Psoas muscle (tissue), 8 donors: ENCODE measurements around the gene MRNIP. TPM values are rescaled to one million over a fixed set of nuclear protein-coding genes. Genes with fewer than 3 reads are reported as not detected.

Experiments
- ATAC-seq, 4 donors: fragments of 200-7000 bp; cut with Tn5 transposase; one replicate each; pipeline ENCODE4 v1.9.1; 2020; ENCODE audit warnings: moderate library complexity in 3 of 4, mild to moderate bottlenecking in 2 of 4
- DNase-seq, 2 donors: peaks; one replicate each; pipeline ENCODE4 v3.0.0-alpha.2; 2020
- H3K27ac ChIP-seq: fragments of 200-600 bp; one replicate; pipeline ENCODE4 v1.8.0; 2022
- H3K27me3 ChIP-seq, 3 donors: fragments of 200-600 bp in 1 of 3; one replicate each; pipeline versions ENCODE4 v1.6.1 to v1.8.0; 2013 to 2022; ENCODE audit warnings: low read length in 2 of 3, mild to moderate bottlenecking in 2 of 3, moderate library complexity in 1 of 3; ENCODE audit not compliant: insufficient read depth in 3 of 3
- H3K36me3 ChIP-seq, 2 donors: fragments of 200-600 bp in 1 of 2; one replicate each; pipeline versions ENCODE4 v1.6.1 to v1.8.0; 2013 to 2022; ENCODE audit warnings: low read depth in 1 of 2, mild to moderate bottlenecking in 1 of 2, moderate library complexity in 1 of 2; ENCODE audit not compliant: insufficient read depth in 1 of 2
- H3K4me1 ChIP-seq: fragments of 200-600 bp; one replicate; pipeline ENCODE4 v1.8.0; 2022
- H3K4me3 ChIP-seq: fragments of 200-600 bp; one replicate; pipeline ENCODE4 v1.8.0; 2022; ENCODE audit warnings: mild to moderate bottlenecking
- H3K9me3 ChIP-seq: fragments of 200-600 bp; one replicate; pipeline ENCODE4 v1.8.0; 2022
- WGBS, 3 donors: extraction: QIAGEN DNeasy Blood & Tissue Kit; methylation state at CpG; one replicate each; pipeline versions ENCODE4 v1.1.6 to v1.1.7; 2013; 5-methylcytosine and 5-hydroxymethylcytosine counted together
- intact Hi-C, 2 donors: fragments of 100-400 bp; cut with DNase I; formaldehyde crosslinking; loops; one replicate each; pipeline versions ENCODE4 v1.11.0 to v1.14.2; 2022
- polyA plus RNA-seq, 3 donors: library from polyadenylated mRNA; stranded (reverse); fragments of 200-250 nt; gene quantifications; one replicate each; pipeline ENCODE4 v1.2.3, GENCODE V29; 2013
- total RNA-seq, 4 donors: library from RNA; stranded (reverse); fragmentation: NEBNext Ultra II Directional in 2 of 4; extraction: Animal tissue kit (Norgen Biotek cat#: 25700) in 2 of 4; gene quantifications; one replicate each; pipeline versions ENCODE4 v1.2.1 to v1.2.4, GENCODE V29; 2021 to 2023
- TF ChIP-seq, protein P1 (sequence below): fragments of 200-600 bp; IDR thresholded peaks from one replicate; pipeline ENCODE4 v1.8.0; 2022; ENCODE audit warnings: antibody characterized with exemption
- donor health status: healthy with polysubstance abuse.
- donor health status: DM: no; HTN: no; CAD: no; lungs with moderate emphysema.
- donor health status: Bipolar disorder and iron deficiency.
- donor health status: healthy.
- donor health status: DM: yes; HTN: yes; CAD: no.
- donor health status: DM: no; HTN: no; CAD: no.
- donor health status: DM: no; HTN: no; CAD: no.
- donor health status: DM: yes; HTN: yes; CAD: no.

Gene MRNIP
- total and polyA plus RNA-seq, 7 donors: 2.1 to 30.4 (median 7.9) TPM

DNA sequence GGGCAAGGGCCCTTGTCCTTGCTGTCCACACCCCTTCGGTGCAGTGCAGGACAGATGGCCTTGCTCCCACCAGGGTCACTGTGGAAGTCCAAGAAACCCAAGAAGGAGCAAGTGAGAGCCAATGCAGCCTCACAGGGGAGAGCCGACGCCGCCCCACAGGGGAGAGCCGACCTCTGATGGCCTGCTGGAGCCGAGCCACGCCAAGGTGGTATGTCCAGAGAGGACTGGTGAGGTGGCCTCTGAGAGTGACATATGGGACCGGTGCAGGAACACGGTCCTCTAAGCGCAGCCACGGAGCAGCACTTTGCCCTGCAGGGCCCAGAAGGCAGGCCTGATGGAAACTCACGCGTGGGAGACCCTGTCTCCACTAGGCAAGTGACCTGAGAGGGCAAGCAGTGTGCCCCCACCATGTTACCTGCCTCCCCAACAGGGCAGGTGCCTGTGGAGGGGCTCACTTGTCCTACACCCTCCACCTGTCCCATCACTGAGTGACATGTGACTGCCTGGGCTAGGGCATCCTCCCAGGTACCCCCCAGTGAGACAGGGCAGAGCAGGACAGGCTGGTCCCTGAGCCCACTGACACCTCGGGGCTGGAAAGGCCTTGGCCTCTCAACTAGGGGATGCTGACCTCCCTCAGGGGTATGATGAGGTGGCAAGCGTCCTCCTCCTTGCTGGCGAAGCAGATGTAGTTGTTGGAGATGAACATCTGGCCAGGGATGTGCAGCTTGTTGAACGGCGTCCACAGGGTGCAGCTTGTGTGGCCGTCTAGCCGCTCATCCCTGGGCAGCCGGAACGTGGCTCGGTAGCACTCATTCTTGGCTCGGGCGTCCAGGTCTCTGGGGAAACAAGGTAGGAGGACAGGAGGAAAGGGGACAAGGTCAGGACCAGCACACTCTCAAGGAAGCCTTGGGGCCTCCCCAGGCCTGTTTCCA, 32.4 kb upstream of the MRNIP start:
- ATAC-seq (no peak), DNase-seq (no peak)
- TF ChIP-seq, protein P1, sequence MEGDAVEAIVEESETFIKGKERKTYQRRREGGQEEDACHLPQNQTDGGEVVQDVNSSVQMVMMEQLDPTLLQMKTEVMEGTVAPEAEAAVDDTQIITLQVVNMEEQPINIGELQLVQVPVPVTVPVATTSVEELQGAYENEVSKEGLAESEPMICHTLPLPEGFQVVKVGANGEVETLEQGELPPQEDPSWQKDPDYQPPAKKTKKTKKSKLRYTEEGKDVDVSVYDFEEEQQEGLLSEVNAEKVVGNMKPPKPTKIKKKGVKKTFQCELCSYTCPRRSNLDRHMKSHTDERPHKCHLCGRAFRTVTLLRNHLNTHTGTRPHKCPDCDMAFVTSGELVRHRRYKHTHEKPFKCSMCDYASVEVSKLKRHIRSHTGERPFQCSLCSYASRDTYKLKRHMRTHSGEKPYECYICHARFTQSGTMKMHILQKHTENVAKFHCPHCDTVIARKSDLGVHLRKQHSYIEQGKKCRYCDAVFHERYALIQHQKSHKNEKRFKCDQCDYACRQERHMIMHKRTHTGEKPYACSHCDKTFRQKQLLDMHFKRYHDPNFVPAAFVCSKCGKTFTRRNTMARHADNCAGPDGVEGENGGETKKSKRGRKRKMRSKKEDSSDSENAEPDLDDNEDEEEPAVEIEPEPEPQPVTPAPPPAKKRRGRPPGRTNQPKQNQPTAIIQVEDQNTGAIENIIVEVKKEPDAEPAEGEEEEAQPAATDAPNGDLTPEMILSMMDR: no peak
- Histone ChIP-seq H3K9me3 (no peaks in the 10 kb centered on the region), H3K36me3 (peaks cover 3 to 92% of the 10 kb centered on the region in 2 donors), H3K4me1 (peaks cover 9% of the 10 kb centered on the region), H3K4me3 (no peak overlapping the region), H3K27ac (no peak overlapping the region), H3K27me3 (no peaks in the 10 kb centered on the region)
- 90 to 92% (median 91%) methylated on average over 25 of the region's 25 CpGs for WGBS, 3 donors
- intact Hi-C loops: no loop called here

DNA sequence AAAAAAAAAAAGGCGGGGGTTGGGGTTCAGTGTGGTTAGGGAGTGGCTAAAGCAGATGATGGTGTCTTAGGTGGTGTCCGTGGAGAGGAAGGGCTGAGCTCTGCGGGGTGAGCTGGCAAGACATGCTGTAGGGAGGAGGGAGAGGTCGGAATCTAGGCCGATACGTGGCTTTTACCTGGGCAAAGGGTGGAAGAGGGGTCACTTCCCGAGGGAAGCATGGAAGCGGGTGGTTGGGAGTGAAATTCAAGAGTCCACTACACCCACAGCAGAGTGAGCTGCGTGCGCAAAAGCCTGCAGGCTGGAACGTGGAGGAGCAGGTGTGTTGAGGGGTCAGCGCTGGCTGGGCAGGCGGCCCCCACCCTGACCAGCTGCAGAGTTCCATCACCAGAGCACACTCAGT, 31.3 kb upstream of the MRNIP start:
- Histone ChIP-seq H3K4me1 (peaks cover 11% of the 10 kb centered on the region), H3K27ac (no peak overlapping the region), H3K27me3 (no peaks in the 10 kb centered on the region), H3K9me3 (no peaks in the 10 kb centered on the region), H3K36me3 (peaks cover 3 to 89% of the 10 kb centered on the region in 2 donors), H3K4me3 (no peak overlapping the region)
- ATAC-seq (no peak), DNase-seq (no peak)
- intact Hi-C loops: no loop called here
- TF ChIP-seq, protein P1: no peak
- 88 to 96% (median 89%) methylated on average over 12 to 13 of the region's 13 CpGs for WGBS, 3 donors

DNA sequence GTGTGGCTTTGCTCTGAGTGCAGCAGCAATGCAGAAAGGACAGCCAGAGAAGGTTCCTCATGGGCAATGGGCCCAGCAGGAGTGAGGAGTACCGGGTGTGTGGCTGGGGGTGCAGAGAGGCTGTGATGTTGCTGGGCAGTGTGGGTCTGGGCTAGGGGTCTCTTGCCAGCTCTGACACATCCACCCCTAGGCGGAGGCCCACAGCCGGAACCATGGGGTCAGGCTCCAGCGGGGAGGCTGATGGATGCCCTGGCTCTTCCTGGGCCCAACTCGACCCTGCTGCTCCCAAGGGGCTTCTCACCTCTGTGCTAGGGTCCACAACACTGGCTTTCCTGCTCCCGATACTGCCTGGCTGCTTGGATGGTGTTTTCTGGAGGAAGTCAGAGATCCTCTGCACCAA, 29.2 kb upstream of the MRNIP start:
- Histone ChIP-seq H3K27ac (no peak overlapping the region), H3K27me3 (no peaks in the 10 kb centered on the region), H3K36me3 (peaks cover 14 to 89% of the 10 kb centered on the region in 2 donors), H3K9me3 (peaks cover 13% of the 10 kb centered on the region), H3K4me1 (peaks cover 11% of the 10 kb centered on the region), H3K4me3 (no peak overlapping the region)
- intact Hi-C loops: no loop called here
- WGBS, 3 donors: 86 to 88% (median 88%) methylated on average over 6 of the region's 6 CpGs
- ATAC-seq (no peak), DNase-seq (no peak)
- TF ChIP-seq, protein P1: no peak

DNA sequence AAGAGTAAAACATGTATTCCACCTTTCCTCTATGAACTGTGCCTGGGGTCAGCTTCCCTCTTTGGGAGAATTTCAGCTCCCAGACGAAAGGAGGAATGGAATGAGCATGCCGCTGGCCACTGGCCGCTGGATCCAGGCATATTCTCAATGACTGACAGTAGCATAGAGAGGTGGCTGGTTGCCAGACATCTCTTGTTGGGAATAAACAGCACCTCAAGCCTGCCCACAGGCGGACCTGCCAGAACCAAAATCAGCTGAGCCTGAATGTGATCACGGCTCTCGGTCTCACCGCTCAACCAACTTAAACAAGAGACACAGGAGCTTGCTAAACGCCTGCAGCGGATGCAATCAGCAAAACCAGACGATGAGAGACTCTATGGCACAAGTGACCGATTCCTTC, 28.5 kb upstream of the MRNIP start:
- Histone ChIP-seq H3K27me3 (no peaks in the 10 kb centered on the region), H3K4me3 (no peak overlapping the region), H3K9me3 (peaks cover 19% of the 10 kb centered on the region), H3K4me1 (peaks cover 11% of the 10 kb centered on the region), H3K27ac (no peak overlapping the region), H3K36me3 (peaks cover 14 to 85% of the 10 kb centered on the region in 2 donors)
- TF ChIP-seq, protein P1: no peak
- 49 to 62% (median 50%) methylated on average over 11 of the region's 11 CpGs for WGBS, 3 donors
- intact Hi-C loops: no loop called here
- peak; percentile 36 to 77 (median 71) for ATAC-seq
- no peak for DNase-seq
